Fibroblast of skin of left biceps (primary cell): ENCODE measurements around the gene SAPCD2.

Experiments
- DNase-seq, 2 experiments: peaks; one replicate each; pipeline ENCODE4 v3.0.0-alpha.2; 2013; ENCODE audit warnings: low read depth in 2 of 2

SAPCD2 gene

GRCh38 chr9:137082222-137082924 lies 12.0 kb upstream of the SAPCD2 start:
- no peak for DNase-seq

GRCh38 chr9:137080260-137081122 lies 10.1 kb upstream of the SAPCD2 start:
- no peak for DNase-seq

GRCh38 chr9:137079401-137079787 lies 9.0 kb upstream of the SAPCD2 start:
- DNase-seq: no peak

GRCh38 chr9:137078701-137079400 lies 8.5 kb upstream of the SAPCD2 start:
- no peak for DNase-seq

- DNase-seq: no peak
Measured at GRCh38 chr9:137077758-137078693, 7.7 kb upstream of the SAPCD2 start.

GRCh38 chr9:137077010-137077747 lies 6.8 kb upstream of the SAPCD2 start, which contains the start of gene UAP1L1:
Gene UAP1L1 (plus strand): TSS chr9:137077517. CDS start chr9:137077533, 16 bp downstream.
- no peak for DNase-seq

- DNase-seq: no peak
Measured at GRCh38 chr9:137076636-137077009, 6.3 kb upstream of the SAPCD2 start.

GRCh38 chr9:137075275-137075775 lies 5.0 kb upstream of the SAPCD2 start:
- DNase-seq: no peak

GRCh38 chr9:137074657-137075274 lies 4.4 kb upstream of the SAPCD2 start:
- DNase-seq: no peak

- DNase-seq: no peak
Measured at GRCh38 chr9:137073992-137074399, 3.6 kb upstream of the SAPCD2 start.

- no peak for DNase-seq
Measured at GRCh38 chr9:137071282-137071681, 925 bp upstream of the SAPCD2 start.

GRCh38 chr9:137070906-137071275 lies 534 bp upstream of the SAPCD2 start:
- DNase-seq: no peak

- no peak for DNase-seq
Measured at GRCh38 chr9:137069508-137070091, 757 bp downstream of the SAPCD2 start.

- no peak for DNase-seq
Measured at GRCh38 chr9:137068539-137069507, 1.5 kb downstream of the SAPCD2 start.

- no peak for DNase-seq
Measured at GRCh38 chr9:137067860-137068538, 2.4 kb downstream of the SAPCD2 start.

- DNase-seq: no peak
Measured at GRCh38 chr9:137066096-137066861, 4.1 kb downstream of the SAPCD2 start.

GRCh38 chr9:137065336-137065967 lies 4.9 kb downstream of the SAPCD2 start:
- no peak for DNase-seq
